ENCODE results near the gene EYA3.

Gene EYA3

GRCh38 chr1:27928216-27928954 is 160.0 kb downstream of the EYA3 start:
- no peak overlapping the region for H3K4me3 ChIP-seq (replicated peaks; ENCODE audit: low read depth, low read length)
- no peak for TF ChIP-seq CTCF (IDR thresholded peaks at IDR 0.05; ENCODE audit: low read length, missing control alignments)
- no peak for DNase-seq (ENCODE audit: low read depth)

- no peak for TF ChIP-seq CTCF (IDR thresholded peaks at IDR 0.05; ENCODE audit: low read length, missing control alignments)
- DNase-seq (ENCODE audit: low read depth): no peak
- H3K4me3 ChIP-seq (replicated peaks; ENCODE audit: low read depth, low read length): no peak overlapping the region
Measured at GRCh38 chr1:27922272-27922671, 166.1 kb downstream of the EYA3 start.

All from fibroblast of pulmonary artery (primary cell).